ENCODE measurements around the gene CDH13. TPM values are rescaled to one million over a fixed set of nuclear protein-coding genes. Genes with fewer than 3 reads are reported as not detected.

CDH13 gene
- total RNA-seq, 1 experiment from 2014 or later, result 2.1 TPM

GRCh38 chr16:82805866-82806265, 179.1 kb downstream of the CDH13 start:
- peaks cover 24% of the 10 kb centered on the region for H3K27me3 ChIP-seq (replicated peaks; ENCODE audit: insufficient read depth, low read depth, low read length, poor library complexity)
- no peaks in the 10 kb centered on the region for H3K36me3 ChIP-seq (ENCODE audit: insufficient read depth, low read length, poor library complexity, severe bottlenecking)
- BruUV-seq (replicated peaks), result no TSS peak
- POLR2A ChIA-PET (ENCODE audit: low non-redundant PET), result no interaction called here
- no peak overlapping the region for H3K27ac ChIP-seq (ENCODE audit: low read depth, low read length, poor library complexity, severe bottlenecking)
- no peak for DNase-seq (ENCODE audit: low spot score)
- H3K4me3 ChIP-seq (ENCODE audit: low read depth, low read length, poor library complexity, severe bottlenecking), result no peak overlapping the region
- TF ChIP-seq EZH2 (IDR thresholded peaks at IDR 0.05; ENCODE audit: borderline replicate concordance, low read depth, low read length, poor library complexity, severe bottlenecking) (no peak), CTCF (conservative IDR thresholded peaks at IDR 0.05; ENCODE audit: low read depth, low read length) (no peak)
- H3K4me1 ChIP-seq (ENCODE audit: insufficient read depth, low read length, poor library complexity, severe bottlenecking), result no peaks in the 10 kb centered on the region
- intact Hi-C loops (cut with micrococcal nuclease; ENCODE audit: unreplicated experiment), result no loop called here
- no peaks in the 10 kb centered on the region for H3K9me3 ChIP-seq (ENCODE audit: low read depth, low read length, poor library complexity, severe bottlenecking)
- CTCF ChIA-PET, result no interaction called here

- intact Hi-C loops (cut with micrococcal nuclease; ENCODE audit: unreplicated experiment), result no loop called here
- no peaks in the 10 kb centered on the region for H3K9me3 ChIP-seq (ENCODE audit: low read depth, low read length, poor library complexity, severe bottlenecking)
- H3K4me1 ChIP-seq (ENCODE audit: insufficient read depth, low read length, poor library complexity, severe bottlenecking), result no peaks in the 10 kb centered on the region
- no peak overlapping the region for H3K4me3 ChIP-seq (ENCODE audit: low read depth, low read length, poor library complexity, severe bottlenecking)
- BruUV-seq (replicated peaks), result no TSS peak
- no peak overlapping the region for H3K27ac ChIP-seq (ENCODE audit: low read depth, low read length, poor library complexity, severe bottlenecking)
- H3K27me3 ChIP-seq (replicated peaks; ENCODE audit: insufficient read depth, low read depth, low read length, poor library complexity), result peaks cover 34% of the 10 kb centered on the region
- CTCF ChIA-PET, result no interaction called here
- DNase-seq (ENCODE audit: low spot score), result no peak
- TF ChIP-seq CTCF (conservative IDR thresholded peaks at IDR 0.05; ENCODE audit: low read depth, low read length), result no peak
- TF ChIP-seq EZH2 (IDR thresholded peaks at IDR 0.05; ENCODE audit: borderline replicate concordance, low read depth, low read length, poor library complexity, severe bottlenecking), result no peak
- POLR2A ChIA-PET (ENCODE audit: low non-redundant PET), result no interaction called here
- H3K36me3 ChIP-seq (ENCODE audit: insufficient read depth, low read length, poor library complexity, severe bottlenecking), result no peaks in the 10 kb centered on the region
These were observed 180.5 kb downstream of the CDH13 start for GRCh38 chr16:82807311-82807710.

- H3K4me3 ChIP-seq (ENCODE audit: low read depth, low read length, poor library complexity, severe bottlenecking), result no peak overlapping the region
- intact Hi-C loops (cut with micrococcal nuclease; ENCODE audit: unreplicated experiment), result no loop called here
- peaks cover 39% of the 10 kb centered on the region for H3K27me3 ChIP-seq (replicated peaks; ENCODE audit: insufficient read depth, low read depth, low read length, poor library complexity)
- TF ChIP-seq EZH2 (IDR thresholded peaks at IDR 0.05; ENCODE audit: borderline replicate concordance, low read depth, low read length, poor library complexity, severe bottlenecking) (no peak), CTCF (conservative IDR thresholded peaks at IDR 0.05; ENCODE audit: low read depth, low read length) (no peak)
- no peak for DNase-seq (ENCODE audit: low spot score)
- H3K27ac ChIP-seq (ENCODE audit: low read depth, low read length, poor library complexity, severe bottlenecking), result no peak overlapping the region
- no peaks in the 10 kb centered on the region for H3K9me3 ChIP-seq (ENCODE audit: low read depth, low read length, poor library complexity, severe bottlenecking)
- CTCF ChIA-PET, result no interaction called here
- no TSS peak for BruUV-seq (replicated peaks)
- H3K4me1 ChIP-seq (ENCODE audit: insufficient read depth, low read length, poor library complexity, severe bottlenecking), result no peaks in the 10 kb centered on the region
- POLR2A ChIA-PET (ENCODE audit: low non-redundant PET), result no interaction called here
- H3K36me3 ChIP-seq (ENCODE audit: insufficient read depth, low read length, poor library complexity, severe bottlenecking), result no peaks in the 10 kb centered on the region
These were observed 181.3 kb downstream of the CDH13 start for GRCh38 chr16:82808036-82808435.

All from A673 (cell line).